HG02840 (cell line): Measurements from ENCODE around the gene RBM47.

ENCODE experiments used
- ATAC-seq: cut with Tn5 transposase; IDR thresholded peaks from one replicate; pipeline ENCODE4 v1.9.1; 2021; ENCODE audit warnings: mild to moderate bottlenecking, moderate library complexity, moderate number of reproducible peaks; ENCODE audit not compliant: unreplicated experiment, low FRiP score

The RBM47 gene

DNA sequence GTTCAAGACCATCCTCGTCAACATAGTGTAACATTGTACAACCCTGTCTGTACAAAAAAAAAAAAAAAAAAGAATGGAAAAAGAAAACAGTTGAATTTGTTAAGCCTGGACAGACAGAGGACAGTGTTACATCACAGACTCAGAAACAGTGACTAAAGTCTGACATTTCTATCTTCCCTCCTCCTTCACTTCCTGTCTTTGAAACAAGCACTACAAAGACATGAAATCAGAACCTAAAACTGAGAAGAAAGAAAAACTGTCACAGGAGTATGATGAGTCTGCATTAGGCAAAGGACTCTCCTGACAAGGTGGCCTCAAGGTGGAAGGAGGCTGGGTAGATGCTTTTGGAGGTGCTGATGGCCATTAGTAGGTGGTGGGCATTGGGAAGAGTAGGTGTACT lies 126.7 kb downstream of the RBM47 start:
- no peak for ATAC-seq

DNA sequence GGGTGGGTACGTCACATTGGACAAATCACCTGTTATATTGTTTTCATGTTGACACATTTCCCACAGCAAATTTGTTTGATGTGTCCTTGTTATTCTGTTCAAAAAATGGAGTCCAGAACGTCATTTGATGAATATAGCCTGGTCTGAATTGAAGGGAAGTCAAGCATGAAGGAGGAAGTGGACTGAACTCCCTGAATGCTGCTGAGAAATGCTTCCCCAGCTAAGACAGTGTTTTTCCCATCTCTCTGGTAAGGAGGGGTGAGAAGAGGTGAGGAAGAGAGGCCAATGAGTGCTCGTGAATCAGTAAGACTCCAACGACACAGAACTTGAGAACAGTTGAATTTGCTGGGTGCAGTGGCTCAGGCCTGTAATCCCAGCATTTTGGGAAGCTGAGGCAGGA lies 127.4 kb downstream of the RBM47 start:
- ATAC-seq: no peak

DNA sequence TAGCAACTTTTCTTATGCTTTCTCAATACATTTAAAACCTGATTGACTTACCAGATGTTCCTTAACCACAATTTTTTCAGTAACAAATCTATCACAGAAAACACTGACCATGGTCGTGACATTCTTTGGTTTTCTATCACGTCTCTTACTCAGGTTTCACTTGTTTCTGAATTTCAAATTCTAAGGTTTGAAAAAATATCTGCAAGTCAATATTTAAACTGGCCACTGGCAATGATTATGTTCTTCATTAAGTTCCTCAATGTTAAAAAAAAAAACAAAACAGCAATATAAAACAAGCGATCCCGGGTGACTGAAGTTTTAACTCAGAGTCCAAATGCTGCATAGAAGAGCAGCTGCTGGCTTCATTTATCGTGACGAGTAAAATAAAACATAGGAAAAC lies 128.9 kb downstream of the RBM47 start:
- no peak for ATAC-seq

DNA sequence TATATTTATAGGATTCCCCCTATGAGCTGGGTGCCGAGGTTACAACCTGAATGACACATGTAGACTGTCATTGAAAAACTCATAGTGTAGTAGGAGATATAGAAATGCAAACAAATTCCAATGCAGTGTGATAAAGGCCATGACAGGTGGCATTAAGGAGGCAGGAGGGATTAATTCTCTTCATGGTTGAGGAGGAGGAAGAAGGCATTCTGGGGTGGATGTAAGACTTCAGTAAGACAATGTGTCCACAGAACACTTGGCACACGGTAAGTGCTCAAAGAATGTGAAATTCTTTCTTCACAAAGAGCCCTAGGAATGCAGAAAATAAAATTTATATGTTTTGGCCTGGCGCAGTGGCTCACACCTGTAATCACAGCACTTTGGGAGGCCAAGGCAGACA lies 136.5 kb downstream of the RBM47 start:
- no peak for ATAC-seq

DNA sequence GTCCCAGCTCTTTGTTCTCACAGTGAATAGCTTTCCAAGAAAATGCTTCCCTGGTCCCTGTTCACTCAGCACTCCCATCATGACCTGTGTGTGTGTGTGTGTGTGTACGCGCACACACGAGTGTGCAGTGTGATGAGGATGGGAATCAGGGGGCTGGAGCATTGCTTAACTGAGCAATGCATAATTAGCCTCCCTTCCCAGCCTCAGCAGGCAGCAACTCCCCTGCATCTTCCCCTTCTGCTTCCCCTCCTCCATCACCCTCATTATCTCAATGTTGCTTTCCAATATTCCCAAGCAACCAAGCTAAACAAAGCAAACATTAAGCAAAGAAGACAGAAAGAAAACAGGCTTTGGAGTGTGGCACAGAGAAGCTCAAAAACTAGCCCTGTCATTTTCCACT lies 137.0 kb downstream of the RBM47 start:
- no peak for ATAC-seq

DNA sequence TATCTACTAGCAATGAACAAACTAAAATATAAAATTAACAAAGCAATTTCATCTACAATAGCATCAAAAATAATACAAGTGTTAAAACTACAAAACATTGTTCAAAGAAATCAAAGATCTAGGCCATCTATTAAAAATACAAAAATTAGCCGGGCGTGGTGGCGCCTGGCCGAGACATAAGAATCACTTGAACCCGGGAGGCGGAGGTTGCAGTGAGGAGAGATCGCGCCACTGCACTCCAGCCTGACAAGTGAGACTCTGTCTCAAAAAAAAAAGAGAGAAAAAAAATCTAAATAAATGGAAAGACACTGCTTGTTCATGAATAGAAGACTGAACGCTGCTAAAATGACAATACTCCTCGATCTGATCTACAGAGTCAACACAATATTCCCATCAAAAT lies 139.2 kb downstream of the RBM47 start:
- no peak for ATAC-seq

DNA sequence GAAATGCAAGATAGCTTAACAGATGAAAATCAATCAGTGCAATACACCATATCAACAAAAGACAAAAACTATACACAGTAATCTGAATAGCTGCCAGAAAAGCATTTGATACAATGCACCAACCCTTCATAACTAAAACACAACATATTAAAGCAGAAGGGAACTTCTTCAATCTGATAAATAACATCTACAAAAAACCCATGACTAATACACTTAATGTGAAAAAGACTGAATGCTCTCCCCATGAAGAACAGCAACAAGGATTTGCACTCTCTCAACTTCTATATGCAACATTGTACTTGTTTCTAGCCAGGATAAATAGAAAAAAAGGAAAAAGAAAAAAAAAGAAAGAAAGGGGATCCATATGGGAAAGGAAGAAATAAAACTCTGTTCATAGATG lies 139.7 kb downstream of the RBM47 start:
- no peak for ATAC-seq

DNA sequence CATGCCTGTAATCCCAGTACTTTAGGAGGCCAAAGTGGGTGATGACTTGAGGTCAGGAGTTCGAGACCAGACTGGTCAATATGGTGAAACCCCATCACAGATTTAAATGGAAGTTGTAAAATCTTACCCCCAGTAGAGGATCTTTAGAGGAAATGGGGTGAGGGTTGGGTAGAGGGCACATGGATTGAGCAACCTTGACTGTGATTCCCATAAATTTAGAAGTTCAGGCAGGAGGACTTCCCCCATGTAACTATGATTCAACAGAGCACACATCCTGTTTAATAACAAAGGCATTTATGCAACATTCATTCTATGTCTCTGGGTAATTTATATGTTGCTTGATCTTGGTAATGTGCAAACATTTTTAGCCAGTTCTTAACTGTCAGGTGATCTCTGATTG lies 143.1 kb downstream of the RBM47 start:
- ATAC-seq: no peak

DNA sequence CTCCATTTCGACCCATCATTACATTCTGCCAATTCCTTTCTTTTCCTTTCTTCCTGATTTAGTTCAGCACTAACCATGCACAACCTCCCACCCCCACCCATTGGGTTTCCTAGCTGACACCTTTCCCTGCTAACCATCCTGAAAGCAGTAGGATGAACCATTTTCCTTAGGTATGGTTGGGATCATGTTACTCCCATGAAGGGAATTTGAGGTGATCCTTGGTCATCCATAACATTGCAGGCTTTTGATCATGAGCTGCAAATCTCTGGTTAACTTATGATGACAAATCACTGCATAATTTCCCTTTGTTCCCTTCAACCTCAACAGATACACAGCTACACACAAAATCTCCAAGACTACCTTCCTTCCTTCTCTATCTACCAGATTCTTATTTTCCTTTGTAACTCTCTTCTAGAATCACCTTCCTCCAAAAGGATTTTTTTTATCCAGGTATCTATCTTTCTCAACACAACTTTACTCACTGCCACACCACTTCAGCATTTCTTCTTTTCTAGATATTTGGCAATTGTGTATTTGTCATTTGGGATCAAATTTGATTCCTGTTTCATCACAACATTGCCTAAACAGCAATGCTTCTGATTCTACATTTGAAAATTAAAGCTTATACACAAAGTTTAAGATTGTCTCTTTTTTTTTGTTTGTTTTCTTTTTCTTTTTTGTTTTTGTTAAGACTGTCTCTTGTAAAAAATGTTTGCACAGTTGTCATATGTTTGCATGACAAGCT lies 145.1 kb downstream of the RBM47 start:
- no peak for ATAC-seq

DNA sequence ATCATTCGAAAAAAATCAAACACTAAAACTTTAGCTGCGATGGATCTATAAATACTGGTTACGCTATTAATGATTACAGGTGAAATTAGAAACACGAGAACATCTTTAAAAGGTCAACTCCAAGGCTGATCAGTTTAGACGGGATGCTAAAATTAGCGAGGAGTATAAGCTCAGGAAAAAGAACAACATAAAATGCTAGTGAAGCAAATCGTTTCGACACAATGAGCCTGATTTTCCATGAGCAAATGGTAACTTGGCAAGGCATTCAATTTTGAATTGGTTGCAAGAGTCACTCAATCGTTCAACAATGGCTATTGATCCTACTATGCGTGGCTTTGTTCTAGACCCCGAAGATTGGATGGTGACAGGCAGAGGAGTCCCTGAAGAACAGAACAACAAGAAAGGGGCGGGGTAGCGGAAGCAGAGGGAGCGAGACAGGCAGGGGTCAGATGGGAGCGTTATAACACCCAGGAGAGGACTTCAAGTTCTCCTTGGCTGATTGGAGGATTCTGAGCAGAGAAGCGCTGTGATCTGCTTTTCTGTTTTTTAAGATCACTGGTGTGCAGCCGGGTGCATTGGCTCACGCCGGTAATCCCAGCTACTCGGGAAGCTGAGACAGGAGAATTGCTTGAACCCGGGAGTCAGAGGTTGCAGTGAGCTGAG lies 146.5 kb downstream of the RBM47 start:
- ATAC-seq: no peak

DNA sequence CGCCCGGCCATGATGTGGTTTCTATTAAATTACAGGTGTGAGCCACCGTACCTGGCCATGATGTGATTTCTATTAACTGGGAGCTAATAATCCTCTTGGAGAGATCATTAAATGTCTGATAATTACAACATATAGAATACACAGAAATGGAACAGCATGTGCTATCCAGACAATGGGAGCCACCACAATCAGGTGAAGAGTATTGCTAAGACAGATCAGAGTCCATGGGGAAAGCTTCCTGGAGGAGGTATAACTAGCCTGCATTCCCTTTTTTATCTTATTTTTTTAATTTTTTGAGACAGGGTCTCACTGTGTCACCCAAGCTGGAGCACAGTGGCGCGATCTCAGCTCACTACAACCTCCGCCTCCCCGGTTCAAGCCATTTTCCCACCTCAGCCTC lies 147.7 kb downstream of the RBM47 start:
- ATAC-seq: no peak

DNA sequence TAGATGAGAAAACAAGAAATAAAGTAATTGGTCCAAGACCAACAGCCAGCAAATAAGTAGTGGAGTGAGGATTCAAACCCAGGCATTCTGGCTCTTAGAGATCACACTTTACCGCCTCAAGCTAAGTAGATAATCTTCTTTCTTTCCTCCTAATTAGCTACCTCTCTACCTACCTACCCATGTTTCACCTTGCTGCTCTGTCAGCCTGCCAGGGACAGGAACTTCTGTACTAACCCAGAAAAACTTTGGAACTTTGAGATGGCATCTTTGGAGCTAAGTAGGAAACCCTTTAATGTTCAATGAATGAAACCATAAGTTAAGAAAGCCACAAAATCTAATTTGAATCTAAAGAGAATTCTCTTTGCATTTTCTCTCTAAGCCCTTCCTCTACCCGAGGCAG lies 149.4 kb downstream of the RBM47 start:
- ATAC-seq: no peak

DNA sequence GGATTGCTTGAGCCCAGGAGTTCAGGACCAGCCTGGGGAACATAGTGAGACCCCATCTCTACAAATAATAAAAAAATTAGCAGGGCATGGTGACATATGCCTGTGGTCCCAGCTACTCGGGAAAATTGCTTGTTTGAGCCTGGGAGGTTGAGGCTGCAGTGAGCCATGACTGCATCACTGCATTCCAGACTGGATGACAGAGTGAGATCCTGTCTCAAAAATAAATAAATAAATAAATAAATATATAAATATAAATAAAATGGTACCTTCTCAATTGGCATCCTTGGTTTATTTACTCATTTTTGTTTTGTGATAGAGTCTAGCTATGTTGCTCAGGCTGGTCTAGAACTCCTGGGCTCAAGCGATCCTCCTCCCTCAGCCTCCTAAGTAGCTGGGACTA lies 150.3 kb downstream of the RBM47 start:
- no peak for ATAC-seq

DNA sequence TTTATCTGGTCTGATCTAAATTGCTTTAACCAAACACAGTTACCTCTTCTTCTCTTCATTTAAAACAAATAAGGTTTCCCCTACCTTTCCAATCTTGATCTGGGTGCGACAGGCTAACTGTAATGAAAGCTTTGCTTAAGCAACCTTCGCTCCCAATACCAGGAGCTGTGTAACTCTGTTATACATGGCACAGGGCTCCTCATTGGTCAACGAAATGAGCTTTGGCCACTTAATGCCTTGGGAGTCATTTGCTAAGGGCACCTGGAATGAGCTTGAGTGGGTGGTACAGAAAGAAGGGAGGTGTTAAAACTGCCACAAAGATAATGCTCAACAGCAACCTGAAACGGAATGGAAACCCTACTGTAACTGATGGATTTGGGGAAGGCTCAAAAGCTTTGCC lies 154.1 kb downstream of the RBM47 start:
- no peak for ATAC-seq

DNA sequence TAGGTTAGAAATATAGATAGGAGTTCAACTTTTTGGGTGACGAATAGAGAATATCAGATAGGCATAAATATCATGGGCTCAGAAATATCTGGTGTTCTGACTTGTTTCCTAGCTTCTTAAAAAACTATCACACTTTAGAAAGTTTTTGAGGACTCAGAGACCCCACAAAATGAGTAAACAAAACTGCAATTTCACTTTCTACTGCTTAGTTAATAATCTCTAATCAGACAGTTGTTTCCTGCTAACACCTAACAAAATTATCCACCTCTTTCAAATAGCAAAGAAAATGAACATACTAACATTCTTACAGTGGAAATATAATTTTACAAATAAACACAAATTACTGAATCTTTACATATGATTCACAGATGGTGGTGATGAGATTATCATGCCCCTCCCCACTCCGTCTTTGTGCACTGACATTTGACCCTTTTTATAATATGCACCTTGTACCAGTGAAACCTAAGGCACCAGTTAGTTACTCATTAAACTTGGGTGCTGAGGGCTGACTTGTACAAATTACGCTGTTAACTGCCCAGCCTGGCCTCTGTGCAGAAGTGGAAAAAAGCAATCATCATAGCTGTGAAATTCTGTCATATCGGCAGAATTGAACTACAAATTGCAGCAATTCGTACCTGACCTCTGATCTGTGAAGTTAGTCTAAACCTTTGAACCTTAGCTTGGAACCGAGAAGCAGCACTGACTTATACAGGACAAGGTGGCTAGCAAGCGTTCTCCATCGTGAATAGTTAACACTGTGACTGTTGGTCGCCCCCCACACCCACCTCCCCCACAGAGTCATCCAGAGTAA lies 155.9 kb downstream of the RBM47 start:
- no peak for ATAC-seq

DNA sequence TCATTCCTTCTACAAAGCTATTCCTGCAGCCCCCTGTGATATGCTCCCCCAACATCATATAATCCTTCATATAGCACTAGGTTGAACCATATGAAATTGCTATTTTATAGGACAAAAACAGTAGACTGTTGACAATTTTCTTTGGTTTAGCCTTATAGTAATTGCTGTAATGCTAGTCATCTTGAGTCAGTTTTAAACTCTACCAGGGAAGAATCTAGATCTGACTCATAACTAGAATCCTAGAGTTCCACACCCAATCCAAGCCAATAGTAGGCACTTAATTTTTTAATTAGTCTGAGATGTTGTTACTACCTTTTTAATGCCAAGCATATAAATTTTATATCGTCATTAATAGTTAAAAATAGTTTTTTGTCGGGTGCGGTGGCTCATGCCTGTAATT lies 157.7 kb downstream of the RBM47 start:
- ATAC-seq: no peak

DNA sequence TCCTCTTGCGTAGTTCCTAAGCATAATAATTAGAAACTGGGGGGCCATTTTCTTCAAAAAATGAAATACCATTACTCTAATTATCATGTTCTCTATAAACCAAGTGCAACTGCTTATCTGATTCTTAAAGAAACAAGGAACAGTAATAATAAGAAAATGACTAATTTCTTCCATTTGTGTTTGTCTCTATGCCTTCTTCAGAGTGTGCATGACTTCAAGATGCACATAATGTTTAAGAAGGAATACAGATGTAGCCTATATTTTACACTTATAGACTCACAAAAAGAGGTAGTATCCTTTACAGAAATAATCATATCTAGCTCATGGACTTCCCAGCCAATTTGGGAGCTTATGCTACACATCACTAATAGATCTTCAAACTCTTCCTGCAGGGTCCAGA lies 162.9 kb downstream of the RBM47 start:
- ATAC-seq: no peak

DNA sequence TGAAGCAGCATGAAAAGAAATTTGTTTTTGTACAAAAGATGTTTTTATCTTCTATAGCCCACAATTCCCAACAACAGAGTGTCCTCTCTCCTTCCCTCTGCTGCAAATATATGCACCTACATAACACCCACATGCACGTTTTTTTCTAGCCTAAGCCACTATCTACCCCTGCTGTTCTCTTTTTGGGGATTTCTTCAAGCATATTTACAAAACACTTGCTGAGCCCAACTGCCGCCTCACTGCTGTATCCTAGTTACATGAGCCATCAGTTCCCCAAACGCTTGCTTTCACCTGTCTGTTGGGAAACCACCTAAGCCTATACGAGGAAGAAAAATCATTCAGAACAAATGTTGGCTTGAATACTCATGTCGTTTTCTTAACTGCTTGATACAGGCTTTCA lies 167.3 kb downstream of the RBM47 start:
- ATAC-seq: no peak

DNA sequence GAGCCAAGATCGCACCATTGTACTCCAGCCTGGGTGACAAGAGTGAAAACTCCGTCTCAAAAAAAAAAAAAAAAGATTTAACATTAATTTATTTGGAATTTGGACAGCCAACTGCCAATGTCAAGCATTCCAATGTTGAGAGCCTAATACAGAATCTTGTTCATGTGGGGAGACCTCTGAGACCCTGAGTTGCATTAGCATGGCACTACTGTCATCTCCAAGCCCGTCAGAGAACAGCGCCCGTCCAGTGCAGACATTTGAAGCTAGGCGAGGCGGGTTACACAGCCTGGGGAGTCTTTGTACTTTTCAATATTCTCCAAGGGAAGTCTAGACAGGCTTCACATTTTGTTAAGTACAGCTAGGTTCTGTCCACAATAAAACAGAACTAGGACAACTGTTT lies 167.8 kb downstream of the RBM47 start:
- ATAC-seq: no peak

DNA sequence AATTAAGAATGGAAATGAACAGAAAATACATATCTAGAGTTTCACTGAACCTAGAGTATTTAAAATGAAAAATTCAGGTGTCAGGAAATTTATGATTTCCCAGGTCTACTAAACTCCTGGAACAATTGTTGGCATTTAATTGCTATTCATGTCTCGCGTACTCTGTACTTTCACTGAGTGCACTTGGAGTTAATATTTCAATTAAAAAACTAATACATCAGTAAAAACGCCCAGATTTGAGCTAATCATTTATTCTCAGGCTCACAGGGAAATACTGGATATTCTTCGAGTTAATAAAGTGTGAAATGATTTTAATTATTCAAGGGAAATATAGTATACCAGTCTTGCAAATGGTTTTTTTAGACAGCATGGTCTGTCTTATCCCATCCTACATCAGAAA lies 168.6 kb downstream of the RBM47 start:
- no peak for ATAC-seq

DNA sequence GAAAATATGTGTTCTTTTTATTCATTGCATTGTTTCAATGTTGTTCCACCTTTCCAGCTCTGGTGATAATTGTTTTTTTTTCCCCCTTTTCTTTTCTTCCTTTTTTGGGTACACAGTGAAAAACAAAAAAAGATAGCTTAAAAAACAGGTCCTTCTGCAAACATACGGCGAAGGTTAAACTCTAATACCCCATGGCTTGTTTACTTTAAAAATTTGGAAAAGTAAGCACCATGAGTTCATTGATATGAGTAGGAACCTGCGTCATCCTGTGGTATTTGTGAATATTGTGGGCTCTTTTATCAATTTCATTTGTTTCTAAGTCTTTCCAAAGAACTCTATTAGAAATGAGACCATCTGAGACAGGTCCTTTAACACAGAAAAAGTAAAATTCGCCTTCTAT lies 171.0 kb downstream of the RBM47 start:
- ATAC-seq: no peak

DNA sequence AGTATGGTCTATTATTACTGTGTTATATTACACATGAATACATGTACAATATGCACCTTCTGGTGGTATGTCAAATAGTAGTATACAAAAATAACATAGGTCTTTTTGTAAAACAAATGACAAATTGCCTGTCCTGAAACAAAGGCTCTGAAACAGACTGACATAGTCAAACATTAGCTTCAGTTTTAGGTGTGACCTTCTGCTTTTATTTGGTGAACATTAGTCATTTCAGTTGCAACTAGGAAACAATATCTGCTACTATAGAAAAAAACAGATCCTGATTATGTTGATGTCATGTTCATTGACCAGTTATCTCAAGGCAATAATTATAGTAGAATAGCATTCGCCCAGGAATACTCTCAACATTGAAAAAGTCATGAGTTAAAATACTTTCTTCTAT lies 171.6 kb downstream of the RBM47 start:
- no peak for ATAC-seq
